Transverse colon (tissue), 4 donors: ENCODE measurements around the gene ALK.

Source experiments
- EP300 ChIP-seq: sonication (generic); formaldehyde crosslinking; IDR thresholded peaks from one replicate; pipeline ENCODE4 v1.6.1; 2017; ENCODE audit warnings: antibody characterized with exemption, low read depth
- POLR2AphosphoS5 ChIP-seq, 3 donors: sonication (generic); formaldehyde crosslinking; IDR thresholded peaks; one replicate each; pipeline ENCODE4 v1.6.1; 2016; ENCODE audit warnings: antibody characterized with exemption in 3 of 3
- TF ChIP-seq, protein P1 (sequence below), 5 experiments: fragments of 200-600 bp in 3 of 5; fragments of 450-650 bp in 2 of 5; sonication (generic) in 3 of 5; IDR thresholded peaks; 1 replicate in 2 of 5; 2 replicates in 3 of 5; pipeline ENCODE4 v1.5.1; 2016 to 2017; ENCODE audit warnings: antibody characterized with exemption in 5 of 5, inconsistent platforms in 3 of 5, mild to moderate bottlenecking in 2 of 5, moderate library complexity in 1 of 5

DNA sequence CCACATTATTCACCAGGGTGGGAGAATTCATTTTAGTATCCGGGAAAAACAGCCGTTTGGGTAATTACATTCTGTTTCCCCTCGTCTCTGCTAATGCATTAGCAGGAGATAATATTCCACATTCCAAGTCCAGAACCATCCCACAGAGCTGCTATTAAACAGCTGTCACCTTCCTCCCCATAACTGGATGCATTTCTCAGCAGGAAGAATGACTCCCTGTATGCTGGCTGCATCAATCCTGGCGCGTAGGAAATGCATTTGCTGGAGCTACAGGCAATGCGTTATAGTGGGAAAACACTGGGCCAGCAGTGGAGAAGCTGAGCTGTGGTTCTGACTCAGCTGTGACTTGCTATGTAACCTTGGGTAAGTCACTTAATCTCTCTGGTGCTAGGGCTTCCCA lies 560.2 kb downstream of the ALK start:
- TF ChIP-seq, protein P1, sequence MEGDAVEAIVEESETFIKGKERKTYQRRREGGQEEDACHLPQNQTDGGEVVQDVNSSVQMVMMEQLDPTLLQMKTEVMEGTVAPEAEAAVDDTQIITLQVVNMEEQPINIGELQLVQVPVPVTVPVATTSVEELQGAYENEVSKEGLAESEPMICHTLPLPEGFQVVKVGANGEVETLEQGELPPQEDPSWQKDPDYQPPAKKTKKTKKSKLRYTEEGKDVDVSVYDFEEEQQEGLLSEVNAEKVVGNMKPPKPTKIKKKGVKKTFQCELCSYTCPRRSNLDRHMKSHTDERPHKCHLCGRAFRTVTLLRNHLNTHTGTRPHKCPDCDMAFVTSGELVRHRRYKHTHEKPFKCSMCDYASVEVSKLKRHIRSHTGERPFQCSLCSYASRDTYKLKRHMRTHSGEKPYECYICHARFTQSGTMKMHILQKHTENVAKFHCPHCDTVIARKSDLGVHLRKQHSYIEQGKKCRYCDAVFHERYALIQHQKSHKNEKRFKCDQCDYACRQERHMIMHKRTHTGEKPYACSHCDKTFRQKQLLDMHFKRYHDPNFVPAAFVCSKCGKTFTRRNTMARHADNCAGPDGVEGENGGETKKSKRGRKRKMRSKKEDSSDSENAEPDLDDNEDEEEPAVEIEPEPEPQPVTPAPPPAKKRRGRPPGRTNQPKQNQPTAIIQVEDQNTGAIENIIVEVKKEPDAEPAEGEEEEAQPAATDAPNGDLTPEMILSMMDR (IDR thresholded peaks at IDR 0.05): no peak
- no peak for TF ChIP-seq POLR2AphosphoS5 (IDR thresholded peaks at IDR 0.05)
- no peak for TF ChIP-seq EP300
